CD14-positive monocyte (primary cell): ENCODE data around the gene PRUNE1. TPM values are rescaled to one million over a fixed set of nuclear protein-coding genes. Genes with fewer than 3 reads are reported as not detected.

Experiments used
- DNase-seq, 3 donors: peaks; one replicate each; pipeline ENCODE4 v3.0.0-alpha.2; 2011 to 2022
- H2AFZ ChIP-seq: 2 replicates; pipeline ENCODE4 v1.6.0; 2012; ENCODE audit warnings: mild to moderate bottlenecking, low read depth, low read length, inconsistent platforms; ENCODE audit not compliant: insufficient read depth, poor library complexity, severe bottlenecking
- H3K27ac ChIP-seq, 2 donors: 1 replicate in 1 of 2; 2 replicates in 1 of 2; pipeline ENCODE4 v1.5.1; 2012 to 2013; ENCODE audit warnings: low read length in 2 of 2, control low read depth in 1 of 2, inconsistent platforms in 1 of 2, low read depth in 1 of 2, mild to moderate bottlenecking in 1 of 2
- H3K27me3 ChIP-seq, 2 donors: one replicate each; pipeline versions ENCODE4 v1.6.0 to v1.6.1; 2011 to 2013; ENCODE audit warnings: low read length in 2 of 2; ENCODE audit not compliant: control insufficient read depth in 2 of 2, insufficient read depth in 2 of 2
- H3K36me3 ChIP-seq, 2 donors: replicated peaks in 1 of 2; 1 replicate in 1 of 2; 2 replicates in 1 of 2; pipeline versions ENCODE4 v1.5.1 to v1.6.1; 2012 to 2013; ENCODE audit warnings: low read length in 2 of 2, control low read depth in 1 of 2, inconsistent platforms in 1 of 2, mild to moderate bottlenecking in 1 of 2; ENCODE audit not compliant: insufficient read depth in 2 of 2, control insufficient read depth in 1 of 2
- H3K4me1 ChIP-seq, 2 donors: 1 replicate in 1 of 2; 2 replicates in 1 of 2; pipeline versions ENCODE4 v1.5.1 to v1.6.1; 2012 to 2013; ENCODE audit warnings: low read length in 2 of 2, control low read depth in 1 of 2, inconsistent platforms in 1 of 2, mild to moderate bottlenecking in 1 of 2, moderate library complexity in 1 of 2; ENCODE audit not compliant: insufficient read depth in 2 of 2, control insufficient read depth in 1 of 2
- H3K4me2 ChIP-seq: replicated peaks from 2 replicates; pipeline ENCODE3; 2012; ENCODE audit warnings: low read length, moderate library complexity, mild to moderate bottlenecking; ENCODE audit not compliant: poor library complexity, severe bottlenecking; ENCODE audit errors: extremely low read depth
- H3K4me3 ChIP-seq, 3 experiments: fragments of 200-600 bp in 1 of 3; sonication (generic) in 1 of 3; replicated peaks in 1 of 3; 1 replicate in 2 of 3; 2 replicates in 1 of 3; pipeline ENCODE4 v1.5.1; 2011 to 2013; ENCODE audit warnings: low read length in 3 of 3, mild to moderate bottlenecking in 3 of 3, control low read depth in 2 of 3, low read depth in 2 of 3, inconsistent platforms in 1 of 3, moderate library complexity in 1 of 3
- H3K79me2 ChIP-seq: 2 replicates; pipeline ENCODE4 v1.6.0; 2012; ENCODE audit warnings: mild to moderate bottlenecking, control low read depth, inconsistent platforms, low read length, moderate library complexity; ENCODE audit not compliant: insufficient read depth
- H3K9ac ChIP-seq: 2 replicates; pipeline ENCODE4 v1.6.0; 2017; ENCODE audit warnings: low read length, mild to moderate bottlenecking; ENCODE audit not compliant: insufficient read depth, poor library complexity, severe bottlenecking
- H3K9me3 ChIP-seq, 2 donors: replicated peaks in 1 of 2; 1 replicate in 1 of 2; 2 replicates in 1 of 2; pipeline versions ENCODE4 v1.5.1 to v1.6.1; 2012 to 2013; ENCODE audit warnings: low read length in 2 of 2, control low read depth in 1 of 2; ENCODE audit not compliant: control insufficient read depth in 1 of 2, insufficient read depth in 1 of 2
- H4K20me1 ChIP-seq: 2 replicates; pipeline ENCODE4 v1.6.0; 2012; ENCODE audit warnings: mild to moderate bottlenecking, low read length, control low read depth, moderate library complexity; ENCODE audit not compliant: insufficient read depth
- H3K27ac Mint-ChIP-seq, 7 donors: one replicate each; pipeline ENCODE4 v1.8.0; 2020; ENCODE audit warnings: mild to moderate bottlenecking in 7 of 7, mixed read lengths in 7 of 7, moderate library complexity in 6 of 7, inconsistent platforms in 2 of 7
- H3K27me3 Mint-ChIP-seq, 3 donors: one replicate each; pipeline ENCODE4 v1.8.0; 2021 to 2022; ENCODE audit warnings: low read depth in 3 of 3, mild to moderate bottlenecking in 3 of 3, mixed read lengths in 3 of 3, moderate library complexity in 3 of 3, inconsistent platforms in 1 of 3
- H3K36me3 Mint-ChIP-seq, 2 donors: one replicate each; pipeline ENCODE4 v1.8.0; 2020; ENCODE audit warnings: mixed read lengths in 2 of 2, inconsistent platforms in 1 of 2, mild to moderate bottlenecking in 1 of 2
- H3K4me1 Mint-ChIP-seq: one replicate; pipeline ENCODE4 v1.8.0; 2020; ENCODE audit warnings: mild to moderate bottlenecking, mixed read lengths
- H3K4me3 Mint-ChIP-seq, 2 donors: one replicate each; pipeline ENCODE4 v1.8.0; 2020; ENCODE audit warnings: mild to moderate bottlenecking in 2 of 2, mixed read lengths in 2 of 2, moderate library complexity in 1 of 2
- H3K9me3 Mint-ChIP-seq, 7 donors: one replicate each; pipeline ENCODE4 v1.8.0; 2020 to 2022; ENCODE audit warnings: mixed read lengths in 7 of 7, mild to moderate bottlenecking in 6 of 7, moderate library complexity in 6 of 7, inconsistent platforms in 2 of 7
- WGBS: methylation state at CpG from one replicate; pipeline ENCODE4 v1.1.5; 2013; ENCODE audit warnings: missing lambda C conversion rate; ENCODE audit not compliant: insufficient coverage; 5-methylcytosine and 5-hydroxymethylcytosine counted together
- intact Hi-C, 2 donors: fragments of 100-400 bp; cut with micrococcal nuclease; formaldehyde crosslinking; loops; one replicate each; pipeline versions ENCODE4 v1.15.0 to v1.15.1; 2023
- polyA plus RNA-seq, 3 donors: library from polyadenylated mRNA; depleted of rRNA in 1 of 3; unstranded in 2 of 3; stranded (reverse) in 1 of 3; fragments of 300-500 nt in 2 of 3; fragments of >200 nt in 1 of 3; fragmentation: Illumina TruSeq in 2 of 3; gene quantifications; 1 replicate in 2 of 3; 2 replicates in 1 of 3; pipeline ENCODE4 v1.2.3, GENCODE V29; 2012 to 2021
- TF ChIP-seq, protein P1 (sequence below): fragments of 200-600 bp; IDR thresholded peaks from one replicate; pipeline ENCODE4 v1.8.0; 2022; ENCODE audit warnings: antibody characterized with exemption, mild to moderate bottlenecking

PRUNE1 gene
- polyA plus RNA-seq, 3 donors: 8.4 to 22.8 (median 22.6) TPM

- Mint-ChIP-seq H3K36me3 (peaks cover 63 to 70% of the 10 kb centered on the region in 2 donors), H3K4me3 (peak overlapping the region; percentile 99), H3K4me1 (peaks cover 65% of the 10 kb centered on the region), H3K9me3 (no peaks in the 10 kb centered on the region), H3K27ac (peak overlapping the region; percentile 98 to 100 (median 99)), H3K27me3 (peaks cover 2 to 5% (median 4%) of the 10 kb centered on the region in 3 donors)
- H3K36me3 ChIP-seq: peaks cover 50 to 55% of the 10 kb centered on the region in 2 donors
- H2AFZ ChIP-seq: no peak overlapping the region
- H4K20me1 ChIP-seq: peaks cover 81% of the 10 kb centered on the region
- peak overlapping the region; percentile 44 to 99 (median 99) for H3K4me3 ChIP-seq
- H3K27me3 ChIP-seq: no peaks in the 10 kb centered on the region
- intact Hi-C loops: loop anchor here in 1 of 2 donors (5.0 kb wide), 2 partner anchors 34 to 49 kb away; partner anchors contain the start of genes MINDY1 and PRUNE1
- peak overlapping the region; percentile 97 for H3K9ac ChIP-seq
- H3K79me2 ChIP-seq: peaks cover 63% of the 10 kb centered on the region
- TF ChIP-seq, protein P1, sequence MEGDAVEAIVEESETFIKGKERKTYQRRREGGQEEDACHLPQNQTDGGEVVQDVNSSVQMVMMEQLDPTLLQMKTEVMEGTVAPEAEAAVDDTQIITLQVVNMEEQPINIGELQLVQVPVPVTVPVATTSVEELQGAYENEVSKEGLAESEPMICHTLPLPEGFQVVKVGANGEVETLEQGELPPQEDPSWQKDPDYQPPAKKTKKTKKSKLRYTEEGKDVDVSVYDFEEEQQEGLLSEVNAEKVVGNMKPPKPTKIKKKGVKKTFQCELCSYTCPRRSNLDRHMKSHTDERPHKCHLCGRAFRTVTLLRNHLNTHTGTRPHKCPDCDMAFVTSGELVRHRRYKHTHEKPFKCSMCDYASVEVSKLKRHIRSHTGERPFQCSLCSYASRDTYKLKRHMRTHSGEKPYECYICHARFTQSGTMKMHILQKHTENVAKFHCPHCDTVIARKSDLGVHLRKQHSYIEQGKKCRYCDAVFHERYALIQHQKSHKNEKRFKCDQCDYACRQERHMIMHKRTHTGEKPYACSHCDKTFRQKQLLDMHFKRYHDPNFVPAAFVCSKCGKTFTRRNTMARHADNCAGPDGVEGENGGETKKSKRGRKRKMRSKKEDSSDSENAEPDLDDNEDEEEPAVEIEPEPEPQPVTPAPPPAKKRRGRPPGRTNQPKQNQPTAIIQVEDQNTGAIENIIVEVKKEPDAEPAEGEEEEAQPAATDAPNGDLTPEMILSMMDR: no peak
- H3K9me3 ChIP-seq: no peaks in the 10 kb centered on the region
- DNase-seq: peak in 2 of 3 donors; percentile 34 to 43
- WGBS: 0% methylated on average over 1 of the region's 2 CpGs
- H3K27ac ChIP-seq: peak overlapping the region; percentile 93 to 94
- peak overlapping the region; percentile 89 for H3K4me2 ChIP-seq
- peaks cover 42 to 56% of the 10 kb centered on the region in 2 donors for H3K4me1 ChIP-seq
Observed at GRCh38 chr1:151056149-151056548, 47.9 kb downstream of the PRUNE1 start.

DNA sequence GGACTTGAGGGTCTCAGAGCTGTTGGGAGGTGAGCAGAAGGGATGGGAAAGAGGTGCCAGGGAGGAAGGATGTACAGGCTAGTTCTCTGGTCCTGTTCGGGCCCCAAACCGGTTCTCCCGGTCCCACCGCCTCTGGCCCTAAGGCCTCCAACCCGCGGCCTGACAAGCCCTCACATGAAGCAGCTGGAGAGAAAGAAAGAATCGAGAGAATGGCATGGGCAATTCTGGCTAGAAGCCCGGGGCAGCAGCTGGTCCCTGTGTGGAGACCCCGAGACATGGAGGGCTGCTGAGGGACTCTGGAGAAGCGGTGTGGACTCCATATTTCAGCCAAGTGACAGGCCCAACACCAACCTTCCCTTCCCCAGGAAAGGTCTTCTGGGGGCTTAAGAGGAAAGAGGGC, 50.4 kb downstream of the PRUNE1 start:
- peak overlapping the region; percentile 83 for H2AFZ ChIP-seq
- H3K27me3 Mint-ChIP-seq: peaks cover 2 to 5% (median 4%) of the 10 kb centered on the region in 3 donors
- H3K36me3 Mint-ChIP-seq: peaks cover 41 to 45% of the 10 kb centered on the region in 2 donors
- H3K36me3 ChIP-seq: peaks cover 25 to 30% of the 10 kb centered on the region in 2 donors
- WGBS: 0% methylated on average over 7 of the region's 10 CpGs
- peaks cover 52% of the 10 kb centered on the region for H3K4me1 Mint-ChIP-seq
- H3K9me3 Mint-ChIP-seq: no peaks in the 10 kb centered on the region
- peaks cover 42 to 50% of the 10 kb centered on the region in 2 donors for H3K4me1 ChIP-seq
- H4K20me1 ChIP-seq: peaks cover 55% of the 10 kb centered on the region
- peak overlapping the region; percentile 79 to 99 (median 99) for H3K4me3 ChIP-seq
- H3K4me3 Mint-ChIP-seq: peak overlapping the region; percentile 99
- H3K9ac ChIP-seq: peak overlapping the region; percentile 97
- no peaks in the 10 kb centered on the region for H3K27me3 ChIP-seq
- TF ChIP-seq, protein P1: no peak
- H3K4me2 ChIP-seq: peak overlapping the region; percentile 89
- H3K79me2 ChIP-seq: peaks cover 63% of the 10 kb centered on the region
- peak overlapping the region; percentile 93 to 94 for H3K27ac ChIP-seq
- H3K9me3 ChIP-seq: no peaks in the 10 kb centered on the region
- peak in 1 of 3 donors; percentile 22 for DNase-seq
- intact Hi-C loops: loop anchor here in 1 of 2 donors (5.0 kb wide), 2 partner anchors 36 to 51 kb away; partner anchors contain the start of genes MINDY1 and PRUNE1
- H3K27ac Mint-ChIP-seq: peak overlapping the region; percentile 98 to 100 (median 99)
